Panc1 (cell line): ENCODE measurements around the gene SMARCE1. TPM values are rescaled to one million over a fixed set of nuclear protein-coding genes. Genes with fewer than 3 reads are reported as not detected.

ENCODE experiments used
- ATAC-seq: fragments of 200-7000 bp; cut with Tn5 transposase; 2 replicates; pipeline ENCODE4 v1.9.1; 2020; ENCODE audit warnings: mild to moderate bottlenecking, moderate library complexity
- BruUV-seq: library from RNA; stranded (reverse); fragments of 400-500 nt; replicated peaks from 2 replicates; lab custom pipeline; 2021; lab: Mats Ljungman, UMichigan
- CTCF ChIA-PET: fragments of 300-600 bp; sonication (Branson Sonifier 250); formaldehyde crosslinking; loops from one replicate; lab custom pipeline; 2022; ENCODE audit warnings: antibody characterized with exemption; lab: Charles Lee
- POLR2A ChIA-PET: fragments of 300-600 bp; sonication (Branson Sonifier 250); formaldehyde crosslinking; loops from one replicate; lab custom pipeline; 2022; ENCODE audit warnings: antibody characterized with exemption; lab: Charles Lee
- DNase-seq: peaks from one replicate; pipeline ENCODE4 v3.0.0-alpha.2; 2010; ENCODE audit warnings: low read depth, low spot score
- H3K27ac ChIP-seq: 2 replicates; pipeline ENCODE4 v1.5.1; 2011; ENCODE audit warnings: mild to moderate bottlenecking, low read length, inconsistent platforms
- H3K27me3 ChIP-seq: fragments of 200-500 bp; sonication (Bioruptor generic); 2 replicates; pipeline ENCODE4 v1.6.0; 2014; ENCODE audit warnings: low read length, inconsistent platforms; ENCODE audit not compliant: control insufficient read depth, insufficient read depth
- H3K36me3 ChIP-seq: fragments of 200-500 bp; sonication (Bioruptor generic); 2 replicates; pipeline ENCODE4 v1.5.1; 2014; ENCODE audit warnings: inconsistent platforms, mild to moderate bottlenecking, low read length, moderate library complexity; ENCODE audit not compliant: control insufficient read depth, insufficient read depth
- H3K4me1 ChIP-seq: 2 replicates; pipeline ENCODE4 v1.5.1; 2011; ENCODE audit warnings: inconsistent platforms, mild to moderate bottlenecking, low read length, moderate library complexity; ENCODE audit not compliant: control insufficient read depth, insufficient read depth
- H3K4me3 ChIP-seq, 2 experiments: 2 replicates each; pipeline ENCODE4 v1.5.1; 2011 to 2012; ENCODE audit warnings: low read depth in 2 of 2, low read length in 2 of 2, mild to moderate bottlenecking in 2 of 2, inconsistent platforms in 1 of 2, moderate library complexity in 1 of 2
- H3K9me3 ChIP-seq: fragments of 200-500 bp; sonication (Bioruptor generic); 2 replicates; pipeline ENCODE4 v1.5.1; 2014; ENCODE audit warnings: low read depth, mild to moderate bottlenecking, inconsistent platforms, low read length, moderate library complexity; ENCODE audit not compliant: control insufficient read depth, insufficient read depth
- POLR2AphosphoS5 ChIP-seq: IDR thresholded peaks from 2 replicates; pipeline ENCODE4 v1.6.1; 2012; ENCODE audit warnings: mild to moderate bottlenecking, low read depth, low read length, moderate library complexity
- SIN3A ChIP-seq: IDR thresholded peaks from 2 replicates; pipeline ENCODE4 v1.6.1; 2012; ENCODE audit warnings: low read depth, mild to moderate bottlenecking, low read length, moderate library complexity, borderline replicate concordance; ENCODE audit not compliant: insufficient read depth
- TCF7L2 ChIP-seq: IDR thresholded peaks from 2 replicates; pipeline ENCODE4 v1.6.1; 2011; ENCODE audit warnings: mild to moderate bottlenecking, low read depth, low read length, inconsistent platforms
- in situ Hi-C: cut with HindIII; loops from 2 replicates; pipeline ENCODE4 v1.10.0; 2016; ENCODE audit warnings: low sequenced_read_pairs, low pct_unique_long_range_greater_than_20kb
- intact Hi-C: fragments of 100-400 bp; cut with micrococcal nuclease; formaldehyde crosslinking; loops from one replicate; pipeline ENCODE4 v1.10.0; 2022; ENCODE audit not compliant: unreplicated experiment
- total RNA-seq: library from RNA; stranded (reverse); gene quantifications from one replicate; pipeline ENCODE4 v1.2.1, GENCODE V29; 2021; ENCODE audit not compliant: unreplicated experiment
- TF ChIP-seq, protein P1 (sequence below), 2 experiments: IDR thresholded peaks; 2 replicates each; pipeline ENCODE4 v1.6.1; 2011 to 2012; ENCODE audit warnings: low read depth in 2 of 2, control low read depth in 1 of 2, low read length in 1 of 2, mild to moderate bottlenecking in 1 of 2, moderate library complexity in 1 of 2; ENCODE audit not compliant: insufficient read depth in 1 of 2
- TF ChIP-seq, protein P2 (sequence below): fragments of 450-650 bp; IDR thresholded peaks from 2 replicates; pipeline ENCODE4 v1.5.1; 2017; ENCODE audit warnings: mild to moderate bottlenecking

SMARCE1 gene
- total RNA-seq, 1 experiment from 2014 or later = 129 TPM

DNA sequence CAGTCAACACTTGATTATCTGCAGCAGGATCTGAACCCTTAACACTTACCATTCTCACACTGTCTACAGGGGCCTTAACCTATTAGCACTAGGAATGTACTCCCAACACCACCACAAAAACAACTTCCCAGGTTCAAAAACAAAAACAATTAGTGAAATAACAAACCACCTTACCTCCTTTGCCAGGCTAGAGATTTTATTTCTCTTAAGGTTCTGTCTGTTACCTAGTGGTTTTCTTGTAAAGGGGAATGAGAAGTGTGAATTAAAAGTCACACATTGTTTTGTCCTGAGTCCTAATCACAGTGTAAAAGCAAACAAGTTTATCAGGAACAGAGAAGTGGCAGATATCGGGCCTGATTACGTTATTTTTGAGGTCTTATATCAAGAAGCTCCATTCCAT is 9.7 kb downstream of the SMARCE1 start:
- no peaks in the 10 kb centered on the region for H3K4me1 ChIP-seq
- H3K9me3 ChIP-seq = no peaks in the 10 kb centered on the region
- TF ChIP-seq TCF7L2 (no peak), POLR2AphosphoS5 (no peak), SIN3A (no peak)
- TF ChIP-seq, protein P1, sequence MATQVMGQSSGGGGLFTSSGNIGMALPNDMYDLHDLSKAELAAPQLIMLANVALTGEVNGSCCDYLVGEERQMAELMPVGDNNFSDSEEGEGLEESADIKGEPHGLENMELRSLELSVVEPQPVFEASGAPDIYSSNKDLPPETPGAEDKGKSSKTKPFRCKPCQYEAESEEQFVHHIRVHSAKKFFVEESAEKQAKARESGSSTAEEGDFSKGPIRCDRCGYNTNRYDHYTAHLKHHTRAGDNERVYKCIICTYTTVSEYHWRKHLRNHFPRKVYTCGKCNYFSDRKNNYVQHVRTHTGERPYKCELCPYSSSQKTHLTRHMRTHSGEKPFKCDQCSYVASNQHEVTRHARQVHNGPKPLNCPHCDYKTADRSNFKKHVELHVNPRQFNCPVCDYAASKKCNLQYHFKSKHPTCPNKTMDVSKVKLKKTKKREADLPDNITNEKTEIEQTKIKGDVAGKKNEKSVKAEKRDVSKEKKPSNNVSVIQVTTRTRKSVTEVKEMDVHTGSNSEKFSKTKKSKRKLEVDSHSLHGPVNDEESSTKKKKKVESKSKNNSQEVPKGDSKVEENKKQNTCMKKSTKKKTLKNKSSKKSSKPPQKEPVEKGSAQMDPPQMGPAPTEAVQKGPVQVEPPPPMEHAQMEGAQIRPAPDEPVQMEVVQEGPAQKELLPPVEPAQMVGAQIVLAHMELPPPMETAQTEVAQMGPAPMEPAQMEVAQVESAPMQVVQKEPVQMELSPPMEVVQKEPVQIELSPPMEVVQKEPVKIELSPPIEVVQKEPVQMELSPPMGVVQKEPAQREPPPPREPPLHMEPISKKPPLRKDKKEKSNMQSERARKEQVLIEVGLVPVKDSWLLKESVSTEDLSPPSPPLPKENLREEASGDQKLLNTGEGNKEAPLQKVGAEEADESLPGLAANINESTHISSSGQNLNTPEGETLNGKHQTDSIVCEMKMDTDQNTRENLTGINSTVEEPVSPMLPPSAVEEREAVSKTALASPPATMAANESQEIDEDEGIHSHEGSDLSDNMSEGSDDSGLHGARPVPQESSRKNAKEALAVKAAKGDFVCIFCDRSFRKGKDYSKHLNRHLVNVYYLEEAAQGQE (IDR thresholded peaks at IDR 0.05; ENCODE audit: insufficient read depth in 1 of 2, low read depth in 2 of 2, low read length in 1 of 2) = no peak
- TF ChIP-seq, protein P2, sequence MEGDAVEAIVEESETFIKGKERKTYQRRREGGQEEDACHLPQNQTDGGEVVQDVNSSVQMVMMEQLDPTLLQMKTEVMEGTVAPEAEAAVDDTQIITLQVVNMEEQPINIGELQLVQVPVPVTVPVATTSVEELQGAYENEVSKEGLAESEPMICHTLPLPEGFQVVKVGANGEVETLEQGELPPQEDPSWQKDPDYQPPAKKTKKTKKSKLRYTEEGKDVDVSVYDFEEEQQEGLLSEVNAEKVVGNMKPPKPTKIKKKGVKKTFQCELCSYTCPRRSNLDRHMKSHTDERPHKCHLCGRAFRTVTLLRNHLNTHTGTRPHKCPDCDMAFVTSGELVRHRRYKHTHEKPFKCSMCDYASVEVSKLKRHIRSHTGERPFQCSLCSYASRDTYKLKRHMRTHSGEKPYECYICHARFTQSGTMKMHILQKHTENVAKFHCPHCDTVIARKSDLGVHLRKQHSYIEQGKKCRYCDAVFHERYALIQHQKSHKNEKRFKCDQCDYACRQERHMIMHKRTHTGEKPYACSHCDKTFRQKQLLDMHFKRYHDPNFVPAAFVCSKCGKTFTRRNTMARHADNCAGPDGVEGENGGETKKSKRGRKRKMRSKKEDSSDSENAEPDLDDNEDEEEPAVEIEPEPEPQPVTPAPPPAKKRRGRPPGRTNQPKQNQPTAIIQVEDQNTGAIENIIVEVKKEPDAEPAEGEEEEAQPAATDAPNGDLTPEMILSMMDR = no peak
- ATAC-seq = no peak
- no peak overlapping the region for H3K4me3 ChIP-seq
- no peaks in the 10 kb centered on the region for H3K27me3 ChIP-seq
- intact Hi-C loops (no loop called here), in situ Hi-C loops (no loop called here)
- no peak for DNase-seq
- H3K27ac ChIP-seq = no peak overlapping the region
- TSS peak; percentile 2 for BruUV-seq
- POLR2A ChIA-PET = no interaction called here
- CTCF ChIA-PET = no interaction called here
- H3K36me3 ChIP-seq = peaks cover 78% of the 10 kb centered on the region

DNA sequence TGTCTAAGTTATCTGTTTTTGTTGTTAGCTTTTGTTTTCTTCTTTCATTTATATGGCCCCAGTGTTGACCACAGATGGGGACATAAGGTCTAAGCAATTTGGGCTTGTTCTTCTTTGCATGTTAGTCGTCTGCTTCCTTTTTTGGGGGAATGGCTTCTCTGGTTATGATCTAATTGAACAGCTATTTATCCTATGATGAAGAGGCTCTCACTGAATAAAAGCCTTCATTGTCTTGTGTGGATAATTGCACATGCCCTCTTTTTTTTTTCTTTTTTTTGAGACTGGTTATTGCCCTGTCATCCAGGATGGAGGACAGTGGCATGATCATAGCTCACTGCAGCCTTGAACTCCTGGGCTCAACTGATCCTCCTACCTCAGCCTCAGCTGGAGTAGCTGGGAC is 13.7 kb downstream of the SMARCE1 start:
- ChIA-PET CTCF (interaction anchor here (1.0 kb wide), 1 partner anchor 14 kb away, joined by 3 read pairs; no protein-coding TSS in a partner anchor), POLR2A (interaction anchor here (0.6 to 0.7 kb wide), 2 partner anchors 48 to 102 kb away, joined by 4 read pairs; no protein-coding TSS in a partner anchor)
- H3K27ac ChIP-seq = no peak overlapping the region
- in situ Hi-C loops (no loop called here), intact Hi-C loops (no loop called here)
- H3K9me3 ChIP-seq = no peaks in the 10 kb centered on the region
- ATAC-seq (no peak), DNase-seq (no peak)
- H3K4me3 ChIP-seq = no peak overlapping the region
- TF ChIP-seq, protein P2 = no peak
- TF ChIP-seq, protein P1 (IDR thresholded peaks at IDR 0.05; ENCODE audit: insufficient read depth in 1 of 2, low read depth in 2 of 2, low read length in 1 of 2) = no peak
- TF ChIP-seq TCF7L2 = no peak
- no peak for TF ChIP-seq POLR2AphosphoS5
- no peak for TF ChIP-seq SIN3A
- no peaks in the 10 kb centered on the region for H3K27me3 ChIP-seq
- peaks cover 79% of the 10 kb centered on the region for H3K36me3 ChIP-seq
- BruUV-seq = no TSS peak
- no peaks in the 10 kb centered on the region for H3K4me1 ChIP-seq
